ENCODE data around the gene ARPC5. TPM values are rescaled to one million over a fixed set of nuclear protein-coding genes. Genes with fewer than 3 reads are reported as not detected.

The ARPC5 gene
- total RNA-seq, 1 donor from 2014 or later: 149 TPM

GRCh38 chr1:183654706-183655105 lies 19.1 kb upstream of the ARPC5 start:
- intact Hi-C loops (cut with micrococcal nuclease): loop anchor here (1.0 to 10.0 kb wide), 4 partner anchors 31 to 570 kb away; partner anchors contain the start of gene TSEN15
- no peak for DNase-seq
- H3K4me3 Mint-ChIP-seq: no peak overlapping the region
- no peak overlapping the region for H3K27ac Mint-ChIP-seq
- H3K36me3 Mint-ChIP-seq (ENCODE audit: low read depth): no peaks in the 10 kb centered on the region
- H3K9me3 Mint-ChIP-seq: no peaks in the 10 kb centered on the region
- no peaks in the 10 kb centered on the region for H3K27me3 Mint-ChIP-seq
- H3K4me1 Mint-ChIP-seq: peaks cover 35% of the 10 kb centered on the region

DNA sequence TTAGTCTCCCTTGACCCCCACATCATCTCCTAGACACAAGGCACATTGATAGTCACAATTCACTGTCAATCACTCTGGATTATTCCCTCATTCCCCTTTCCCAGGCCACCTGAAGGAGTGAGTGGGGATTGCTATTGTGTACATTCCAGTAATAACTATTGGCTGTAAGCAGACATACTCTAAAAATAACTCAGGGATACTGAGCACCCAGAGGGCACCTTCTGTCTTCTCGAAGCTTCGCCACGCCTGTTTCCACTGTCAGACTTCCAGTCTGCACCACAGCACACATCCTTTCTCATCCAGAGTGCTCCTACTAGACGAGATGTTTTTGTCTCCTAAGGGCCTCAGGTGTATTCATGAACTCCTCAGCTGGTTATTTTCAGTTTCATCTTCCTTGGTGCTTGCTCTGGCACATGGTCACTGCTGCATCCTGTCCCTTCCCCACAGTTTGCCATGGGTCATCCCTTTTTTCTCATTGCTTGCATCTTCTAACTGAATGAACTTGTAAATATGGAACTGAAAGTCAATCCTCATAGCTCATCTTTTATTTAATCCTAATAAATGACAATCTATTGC lies 18.4 kb upstream of the ARPC5 start:
- no peak overlapping the region for H3K4me3 Mint-ChIP-seq
- H3K9me3 Mint-ChIP-seq: no peaks in the 10 kb centered on the region
- no peaks in the 10 kb centered on the region for H3K36me3 Mint-ChIP-seq (ENCODE audit: low read depth)
- intact Hi-C loops (cut with micrococcal nuclease): loop anchor here (2.0 to 10.0 kb wide), 4 partner anchors 303 to 571 kb away; partner anchors contain the start of gene TSEN15
- peak overlapping the region; percentile 76 for H3K27ac Mint-ChIP-seq
- DNase-seq: no peak
- no peaks in the 10 kb centered on the region for H3K27me3 Mint-ChIP-seq
- peaks cover 35% of the 10 kb centered on the region for H3K4me1 Mint-ChIP-seq

DNA sequence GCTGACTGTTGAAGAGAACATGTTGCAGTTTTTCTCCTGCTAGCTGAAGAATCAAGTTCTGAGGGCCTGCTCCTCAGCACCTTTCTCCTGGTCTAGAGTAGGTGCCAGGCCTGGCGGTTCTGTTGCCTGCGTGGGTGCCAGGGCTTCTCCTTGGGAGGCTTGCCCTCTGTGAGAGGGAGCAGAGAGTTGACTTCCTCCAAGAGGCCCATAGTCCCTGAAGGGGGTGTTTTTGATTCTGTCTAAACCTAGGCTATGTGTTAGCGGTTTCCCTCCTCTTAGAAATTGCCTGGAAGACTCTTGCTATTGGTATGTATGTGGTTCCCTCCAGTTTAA lies 17.8 kb upstream of the ARPC5 start:
- Mint-ChIP-seq H3K27ac (peak overlapping the region; percentile 76), H3K27me3 (no peaks in the 10 kb centered on the region)
- intact Hi-C loops (cut with micrococcal nuclease): loop anchor here (2.0 to 10.0 kb wide), 4 partner anchors 303 to 571 kb away; partner anchors contain the start of gene TSEN15

GRCh38 chr1:183652547-183653461 lies 17.2 kb upstream of the ARPC5 start, which contains the start of gene APOBEC4:
APOBEC4 (minus strand) TSS chr1:183653316; CDS start chr1:183648781, 4,535 bp downstream.
- H3K4me3 Mint-ChIP-seq: peak within 1 kb of the TSS; percentile 63
- peak; percentile 64 for DNase-seq
- no peaks in the 10 kb centered on the region for H3K36me3 Mint-ChIP-seq (ENCODE audit: low read depth)
- intact Hi-C loops (cut with micrococcal nuclease): loop anchor here (1.0 to 10.0 kb wide), 5 partner anchors 20 to 572 kb away; partner anchors contain the start of gene TSEN15
- H3K4me1 Mint-ChIP-seq: peaks cover 35% of the 10 kb centered on the region
- H3K27ac Mint-ChIP-seq: peak within 1 kb of the TSS; percentile 93
- no peaks in the 10 kb centered on the region for H3K27me3 Mint-ChIP-seq
- H3K9me3 Mint-ChIP-seq: no peaks in the 10 kb centered on the region

More for the DNA sequence above, 17.8 kb upstream of the ARPC5 start:
- Mint-ChIP-seq H3K36me3 (ENCODE audit: low read depth) (no peaks in the 10 kb centered on the region), H3K9me3 (no peaks in the 10 kb centered on the region), H3K4me3 (no peak overlapping the region), H3K4me1 (peaks cover 35% of the 10 kb centered on the region)
- DNase-seq: no peak

DNA sequence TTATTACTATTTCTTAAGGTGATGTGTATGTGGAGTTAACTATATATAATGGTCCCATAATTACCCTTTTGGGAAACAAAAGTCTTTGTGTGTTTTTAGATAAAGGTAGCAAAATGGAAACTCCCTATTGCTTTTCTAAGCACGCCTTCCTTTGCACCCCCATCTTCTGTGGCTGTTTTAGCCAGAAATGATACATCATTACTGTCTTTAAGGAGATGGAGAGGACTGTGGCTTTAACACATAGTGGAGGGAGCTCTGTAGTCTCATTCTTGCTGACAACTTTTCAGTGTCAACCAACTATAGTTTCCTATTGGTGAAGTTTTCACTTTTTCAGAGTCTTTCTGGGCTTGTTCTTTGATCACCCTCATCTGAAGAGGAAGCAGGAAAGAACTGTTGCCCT lies 16.5 kb upstream of the ARPC5 start:
- H3K27me3 Mint-ChIP-seq: no peaks in the 10 kb centered on the region
- no peaks in the 10 kb centered on the region for H3K9me3 Mint-ChIP-seq
- intact Hi-C loops (cut with micrococcal nuclease): loop anchor here (1.0 to 10.0 kb wide), 5 partner anchors 19 to 573 kb away; partner anchors contain the start of gene TSEN15
- H3K4me3 Mint-ChIP-seq: peak overlapping the region; percentile 63
- H3K4me1 Mint-ChIP-seq: peaks cover 35% of the 10 kb centered on the region
- peak; percentile 73 for DNase-seq
- no peaks in the 10 kb centered on the region for H3K36me3 Mint-ChIP-seq (ENCODE audit: low read depth)
- peak overlapping the region; percentile 93 for H3K27ac Mint-ChIP-seq

GRCh38 chr1:183651612-183652011 lies 16.0 kb upstream of the ARPC5 start:
- no peak for DNase-seq
- Mint-ChIP-seq H3K4me1 (peaks cover 37% of the 10 kb centered on the region), H3K27ac (peak overlapping the region; percentile 93), H3K27me3 (no peaks in the 10 kb centered on the region), H3K36me3 (ENCODE audit: low read depth) (no peaks in the 10 kb centered on the region), H3K4me3 (peak overlapping the region; percentile 63), H3K9me3 (no peaks in the 10 kb centered on the region)
- intact Hi-C loops (cut with micrococcal nuclease): loop anchor here (1.0 to 10.0 kb wide), 5 partner anchors 18 to 573 kb away; partner anchors contain the start of gene TSEN15

DNA sequence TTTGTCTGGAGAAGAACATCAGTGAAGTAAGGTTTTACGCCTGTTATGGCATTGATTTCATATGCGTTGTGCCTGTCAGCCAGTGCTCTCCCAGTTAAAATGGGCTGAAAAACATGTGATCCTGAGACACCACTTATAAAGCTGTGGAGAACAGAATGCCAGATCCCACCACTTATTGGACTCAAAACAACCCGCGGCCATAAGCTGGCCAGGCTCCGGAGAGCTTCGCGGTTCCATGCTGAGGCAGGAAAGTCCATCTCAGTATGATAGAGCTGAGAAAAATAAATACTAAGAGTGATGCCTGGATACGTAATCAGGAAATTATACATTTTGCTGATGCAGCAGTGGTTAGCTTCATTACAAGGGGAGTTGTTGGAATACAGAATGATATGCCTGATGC lies 12.5 kb upstream of the ARPC5 start:
- H3K27me3 Mint-ChIP-seq: no peaks in the 10 kb centered on the region
- DNase-seq: no peak
- no peak overlapping the region for H3K4me3 Mint-ChIP-seq
- no peaks in the 10 kb centered on the region for H3K9me3 Mint-ChIP-seq
- H3K36me3 Mint-ChIP-seq (ENCODE audit: low read depth): no peaks in the 10 kb centered on the region
- H3K4me1 Mint-ChIP-seq: peaks cover 23% of the 10 kb centered on the region
- no peak overlapping the region for H3K27ac Mint-ChIP-seq
- intact Hi-C loops (cut with micrococcal nuclease): no loop called here

- Mint-ChIP-seq H3K36me3 (ENCODE audit: low read depth) (no peaks in the 10 kb centered on the region), H3K4me3 (no peak overlapping the region), H3K9me3 (no peaks in the 10 kb centered on the region), H3K4me1 (peaks cover 10% of the 10 kb centered on the region), H3K27ac (no peak overlapping the region), H3K27me3 (no peaks in the 10 kb centered on the region)
- intact Hi-C loops (cut with micrococcal nuclease): no loop called here
- no peak for DNase-seq
These were observed 11.2 kb upstream of the ARPC5 start for GRCh38 chr1:183646776-183647175.

- Mint-ChIP-seq H3K9me3 (no peaks in the 10 kb centered on the region), H3K27me3 (no peaks in the 10 kb centered on the region), H3K27ac (no peak overlapping the region), H3K4me1 (peaks cover 4% of the 10 kb centered on the region), H3K36me3 (ENCODE audit: low read depth) (no peaks in the 10 kb centered on the region), H3K4me3 (no peak overlapping the region)
- DNase-seq: no peak
- intact Hi-C loops (cut with micrococcal nuclease): no loop called here
These were observed 9.9 kb upstream of the ARPC5 start for GRCh38 chr1:183645531-183645930.

GRCh38 chr1:183642166-183642565 lies 6.6 kb upstream of the ARPC5 start:
- no peak for DNase-seq
- Mint-ChIP-seq H3K36me3 (ENCODE audit: low read depth) (no peaks in the 10 kb centered on the region), H3K9me3 (no peaks in the 10 kb centered on the region), H3K4me1 (peaks cover 4% of the 10 kb centered on the region), H3K27ac (no peak overlapping the region), H3K27me3 (peaks cover 7% of the 10 kb centered on the region), H3K4me3 (no peak overlapping the region)
- intact Hi-C loops (cut with micrococcal nuclease): no loop called here

DNA sequence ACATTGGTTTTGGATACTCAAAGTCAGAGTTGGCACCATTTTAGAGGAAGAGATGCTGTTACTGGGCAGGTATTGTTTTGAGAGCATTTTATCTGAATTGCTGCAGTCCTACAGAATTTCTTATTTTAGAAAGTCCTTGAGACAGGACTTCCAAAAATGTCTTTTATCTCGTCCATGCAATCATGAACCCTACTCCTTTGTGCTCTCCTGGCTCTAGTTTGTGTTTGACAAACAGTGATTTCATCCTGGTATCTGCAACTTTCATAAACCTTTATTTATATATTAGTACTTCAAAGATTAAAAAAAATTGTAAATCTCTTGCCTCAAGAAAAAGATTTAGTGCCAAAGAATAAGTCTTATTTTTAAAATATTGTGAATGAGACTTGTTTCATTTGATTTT lies 4.6 kb upstream of the ARPC5 start:
- DNase-seq: no peak
- Mint-ChIP-seq H3K36me3 (ENCODE audit: low read depth) (peaks cover 4% of the 10 kb centered on the region), H3K27ac (no peak overlapping the region), H3K4me1 (peaks cover 12% of the 10 kb centered on the region), H3K9me3 (no peaks in the 10 kb centered on the region), H3K27me3 (peaks cover 11% of the 10 kb centered on the region), H3K4me3 (no peak overlapping the region)
- intact Hi-C loops (cut with micrococcal nuclease): no loop called here

DNA sequence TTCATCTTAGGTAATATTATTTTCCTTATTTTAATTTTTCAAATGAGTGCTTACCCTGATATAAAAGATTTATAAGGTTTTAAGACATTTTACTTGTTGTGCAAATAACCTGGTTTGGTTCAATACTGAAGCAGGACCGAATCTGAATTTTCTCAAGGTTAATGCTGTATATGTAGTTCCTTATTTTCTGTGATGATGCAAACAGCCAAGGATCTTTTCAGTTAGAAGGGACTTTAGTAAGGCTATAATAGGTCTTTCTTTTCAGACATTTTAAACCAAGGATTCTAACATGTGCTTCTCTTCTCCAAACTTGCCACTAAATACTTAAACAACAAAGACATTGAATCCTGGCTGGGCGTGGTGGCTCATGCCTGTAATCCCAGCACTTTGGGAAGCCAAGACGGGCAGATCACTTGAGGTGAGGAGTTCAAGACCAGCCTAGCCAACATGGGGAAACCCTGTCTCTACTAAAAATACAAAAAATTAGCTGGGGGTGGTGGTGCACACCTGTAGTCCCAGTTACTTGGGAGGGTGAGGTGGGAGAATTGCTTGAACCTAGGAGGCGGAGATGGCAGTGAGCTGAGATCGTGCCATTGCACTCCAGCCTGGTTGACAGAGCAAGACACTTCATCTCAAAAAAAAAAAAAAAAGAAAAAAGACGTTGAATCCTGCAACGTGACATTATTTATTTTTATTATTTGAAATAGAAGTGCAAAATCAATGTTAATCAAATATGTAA lies 3.2 kb upstream of the ARPC5 start:
- DNase-seq: no peak
- no peak overlapping the region for H3K4me3 Mint-ChIP-seq
- peaks cover 11% of the 10 kb centered on the region for H3K27me3 Mint-ChIP-seq
- peaks cover 12% of the 10 kb centered on the region for H3K4me1 Mint-ChIP-seq
- H3K36me3 Mint-ChIP-seq (ENCODE audit: low read depth): peaks cover 4% of the 10 kb centered on the region
- H3K27ac Mint-ChIP-seq: no peak overlapping the region
- H3K9me3 Mint-ChIP-seq: no peaks in the 10 kb centered on the region
- intact Hi-C loops (cut with micrococcal nuclease): loop anchor here (5.0 to 10.0 kb wide), 4 partner anchors 748 to 1406 kb away; partner anchors contain the start of genes C1orf21, DHX9, EDEM3 and RNF2

- no peak for DNase-seq
- H3K27ac Mint-ChIP-seq: no peak overlapping the region
- peaks cover 11% of the 10 kb centered on the region for H3K27me3 Mint-ChIP-seq
- peak overlapping the region; percentile 98 for H3K4me3 Mint-ChIP-seq
- H3K4me1 Mint-ChIP-seq: peaks cover 25% of the 10 kb centered on the region
- H3K9me3 Mint-ChIP-seq: no peaks in the 10 kb centered on the region
- intact Hi-C loops (cut with micrococcal nuclease): loop anchor here (1.0 to 10.0 kb wide), 5 partner anchors 280 to 1408 kb away; partner anchors contain the start of genes C1orf21, DHX9, EDEM3 and RNF2
- peaks cover 14% of the 10 kb centered on the region for H3K36me3 Mint-ChIP-seq (ENCODE audit: low read depth)
These were observed 1.2 kb upstream of the ARPC5 start for GRCh38 chr1:183636783-183637182.

Data from activated CD4-positive, alpha-beta T cell treated with anti-CD3 and anti-CD28 coated beads, Interleukin-2, amount 10 ng/mL, durations not matched to agents 24 days and 14 days (primary cell).